SK-N-SH (cell line): ENCODE results near the gene DPH7. TPM values are rescaled to one million over a fixed set of nuclear protein-coding genes. Genes with fewer than 3 reads are reported as not detected.
A peak's percentile ranks its signal among the peaks of the same experiment; 100 is the strongest.

Source experiments
- CTCF ChIA-PET: fragments of 300-600, 350-600 bp; formaldehyde crosslinking; extraction: SDS; loops from one replicate; lab custom pipeline; 2021; lab: Yijun Ruan, JAX
- POLR2A ChIA-PET: fragments of 350-600 bp; sonication (Branson Sonifier 250); formaldehyde crosslinking; extraction: SDS; loops from one replicate; lab custom pipeline; 2020; ENCODE audit warnings: antibody characterized with exemption, inconsistent platforms; lab: Yijun Ruan, JAX
- DNase-seq: peaks from one replicate; pipeline ENCODE4 v3.0.0; 2012
- H2AFZ ChIP-seq: fragments of 200-600 bp; sonication (generic); 2 replicates; pipeline ENCODE4 v1.8.1; 2016; ENCODE audit warnings: antibody characterized with exemption, mild to moderate bottlenecking, low read depth
- H3F3A ChIP-seq: fragments of 200-600 bp; sonication (generic); replicated peaks from 2 replicates; pipeline ENCODE3; 2016; ENCODE audit warnings: antibody characterized with exemption, mild to moderate bottlenecking; ENCODE audit not compliant: insufficient read depth
- H3K27ac ChIP-seq, 2 experiments: fragments of 200-500 bp in 1 of 2; fragments of 200-600 bp in 1 of 2; sonication (Bioruptor generic) in 1 of 2; sonication (generic), shearing (Covaris generic) in 1 of 2; 2 replicates each; pipeline versions ENCODE4 v1.5.1 to v1.6.1; 2014 to 2016; ENCODE audit warnings: low read depth in 2 of 2, inconsistent platforms in 1 of 2, low read length in 1 of 2, mild to moderate bottlenecking in 1 of 2, mixed read lengths in 1 of 2
- H3K27me3 ChIP-seq: fragments of 200-600 bp; sonication (generic), shearing (Covaris generic); 2 replicates; pipeline ENCODE4 v1.6.1; 2016; ENCODE audit warnings: mixed run types; ENCODE audit not compliant: insufficient read depth
- H3K36me3 ChIP-seq, 2 experiments: fragments of 200-500 bp in 1 of 2; fragments of 200-600 bp in 1 of 2; sonication (Bioruptor generic) in 1 of 2; sonication (generic) in 1 of 2; replicated peaks in 1 of 2; 2 replicates each; pipeline versions ENCODE3 to v1.5.1; 2014 to 2016; ENCODE audit warnings: low read length in 1 of 2, mild to moderate bottlenecking in 1 of 2; ENCODE audit not compliant: insufficient read depth in 2 of 2, control insufficient read depth in 1 of 2
- H3K4me1 ChIP-seq, 2 experiments: fragments of 200-500 bp in 1 of 2; fragments of 200-600 bp in 1 of 2; sonication (Bioruptor generic) in 1 of 2; sonication (generic), shearing (Covaris generic) in 1 of 2; 2 replicates each; pipeline versions ENCODE4 v1.5.1 to v1.6.1; 2014 to 2016; ENCODE audit warnings: low read depth in 1 of 2, low read length in 1 of 2, mixed run types in 1 of 2; ENCODE audit not compliant: insufficient read depth in 2 of 2, control insufficient read depth in 1 of 2
- H3K4me2 ChIP-seq: fragments of 200-600 bp; sonication (generic), shearing (Covaris generic); 2 replicates; pipeline ENCODE4 v1.6.1; 2017; ENCODE audit warnings: mixed run types
- H3K4me3 ChIP-seq, 2 experiments: fragments of 200-500 bp in 1 of 2; fragments of 200-600 bp in 1 of 2; sonication (Bioruptor generic) in 1 of 2; sonication (generic), shearing (Covaris generic) in 1 of 2; 2 replicates each; pipeline versions ENCODE4 v1.5.1 to v1.8.1; 2014 to 2016; ENCODE audit warnings: low read depth in 2 of 2, inconsistent platforms in 1 of 2, low read length in 1 of 2, mild to moderate bottlenecking in 1 of 2, mixed read lengths in 1 of 2, moderate library complexity in 1 of 2
- H3K79me2 ChIP-seq: fragments of 200-600 bp; sonication (generic); 2 replicates; pipeline ENCODE4 v1.8.1; 2017; ENCODE audit warnings: mild to moderate bottlenecking; ENCODE audit not compliant: insufficient read depth
- H3K9ac ChIP-seq: fragments of 200-600 bp; sonication (generic); 2 replicates; pipeline ENCODE4 v1.6.1; 2017; ENCODE audit warnings: mixed run types
- H3K9me2 ChIP-seq: fragments of 200-600 bp; sonication (generic); 2 replicates; pipeline ENCODE4 v1.6.1; 2017; ENCODE audit warnings: mixed run types
- H3K9me3 ChIP-seq: fragments of 200-600 bp; sonication (generic); 2 replicates; pipeline ENCODE4 v1.6.1; 2017; ENCODE audit warnings: mixed run types, mild to moderate bottlenecking, moderate library complexity
- H4K20me1 ChIP-seq: fragments of 200-600 bp; sonication (generic); 2 replicates; pipeline ENCODE4 v1.6.1; 2017; ENCODE audit warnings: mild to moderate bottlenecking, mixed run types; ENCODE audit not compliant: insufficient read depth
- CHD2 ChIP-seq: fragments of 150-350 bp; IDR thresholded peaks from 2 replicates; pipeline ENCODE4 v1.6.1; 2018; ENCODE audit warnings: low read length; ENCODE audit not compliant: partially characterized antibody
- EP300 ChIP-seq, 2 experiments: IDR thresholded peaks; 2 replicates each; pipeline versions ENCODE4 v1.4.0 to v1.6.1; 2012; ENCODE audit warnings: borderline replicate concordance in 1 of 2, low read depth in 1 of 2, low read length in 1 of 2
- EZH2phosphoT487 ChIP-seq: fragments of 200-600 bp; sonication (generic); IDR thresholded peaks from 2 replicates; pipeline ENCODE4 v1.6.1; 2017; ENCODE audit warnings: low read depth, mixed run types, mild to moderate bottlenecking, antibody characterized with exemption, moderate library complexity, borderline replicate concordance
- FOSL2 ChIP-seq: IDR thresholded peaks from 2 replicates; pipeline ENCODE4 v1.4.0; 2012; ENCODE audit warnings: low read depth, mild to moderate bottlenecking, moderate library complexity, borderline replicate concordance
- FOXJ3 ChIP-seq: sonication (generic); formaldehyde crosslinking; IDR thresholded peaks from 2 replicates; pipeline ENCODE4 v1.5.1; 2020; ENCODE audit warnings: mild to moderate bottlenecking, missing genetic modification reagents
- GABPA ChIP-seq: IDR thresholded peaks from 2 replicates; pipeline ENCODE4 v1.4.0; 2012; ENCODE audit warnings: low read depth, mild to moderate bottlenecking
- JUND ChIP-seq: IDR thresholded peaks from 2 replicates; pipeline ENCODE4 v1.4.0; 2012
- MAX ChIP-seq: IDR thresholded peaks from 2 replicates; pipeline ENCODE4 v1.4.0; 2012; ENCODE audit warnings: low read depth
- NRF1 ChIP-seq: IDR thresholded peaks from 2 replicates; pipeline ENCODE4 v1.6.1; 2012; ENCODE audit warnings: low read depth, mild to moderate bottlenecking, low read length
- POLR2AphosphoS5 ChIP-seq: IDR thresholded peaks from 2 replicates; pipeline ENCODE4 v1.6.1; 2012; ENCODE audit warnings: low read depth, low read length
- REST ChIP-seq: IDR thresholded peaks from 2 replicates; pipeline ENCODE4 v1.6.1; 2012; ENCODE audit warnings: mild to moderate bottlenecking, low read depth, low read length, moderate library complexity
- RFX5 ChIP-seq: IDR thresholded peaks from 2 replicates; pipeline ENCODE4 v1.6.1; 2012; ENCODE audit warnings: mild to moderate bottlenecking, improper control_type of control experiment, low read length
- SMC3 ChIP-seq: IDR thresholded peaks from 2 replicates; pipeline ENCODE4 v1.6.1; 2012; ENCODE audit warnings: low read depth, low read length, improper control_type of control experiment
- TEAD4 ChIP-seq: IDR thresholded peaks from 2 replicates; pipeline ENCODE4 v1.4.0; 2012; ENCODE audit warnings: mild to moderate bottlenecking, borderline replicate concordance; ENCODE audit not compliant: insufficient read depth
- ZBTB33 ChIP-seq: IDR thresholded peaks from 2 replicates; pipeline ENCODE4 v1.4.0; 2012; ENCODE audit warnings: low read depth, borderline replicate concordance
- WGBS: methylation state at CpG from one replicate; pipeline ENCODE4 v1.1.6; 2017; ENCODE audit warnings: low lambda C conversion rate; 5-methylcytosine and 5-hydroxymethylcytosine counted together
- polyA plus RNA-seq, 3 experiments: library from polyadenylated mRNA; depleted of rRNA; stranded (reverse); fragments of >200 nt; gene quantifications; 2 replicates each; pipeline ENCODE4 v1.2.3, GENCODE V29; 2012
- TF ChIP-seq, protein P1 (sequence below): IDR thresholded peaks from 2 replicates; pipeline ENCODE4; 2012
- TF ChIP-seq, protein P2 (sequence below): fragments of 150-350 bp; IDR thresholded peaks from 2 replicates; pipeline ENCODE4 v1.6.1; 2016; ENCODE audit warnings: mild to moderate bottlenecking, low read depth, low read length

DPH7 gene
- polyA plus RNA-seq, 1 of the 3 experiments (the other 2 are of a cell fraction): 59.9 TPM

- peak; percentile 99 for DNase-seq
- H3K27me3 ChIP-seq: no peaks in the 10 kb centered on the region
- H3K79me2 ChIP-seq: peaks cover 36% of the 10 kb centered on the region
- peak within 1 kb of the TSS; percentile 73 for H3K9ac ChIP-seq
- peak within 1 kb of the TSS; percentile 92 for H3K4me2 ChIP-seq
- peaks cover 12% of the 10 kb centered on the region for H3F3A ChIP-seq
- no peaks in the 10 kb centered on the region for H3K36me3 ChIP-seq
- POLR2A ChIA-PET: interaction anchor here (0.7 to 1.0 kb wide), 2 partner anchors 12 to 14 kb away, joined by 3 to 7 read pairs; partner anchors contain the start of gene EHMT1
- no peak for TF ChIP-seq JUND
- TF ChIP-seq, protein P1, sequence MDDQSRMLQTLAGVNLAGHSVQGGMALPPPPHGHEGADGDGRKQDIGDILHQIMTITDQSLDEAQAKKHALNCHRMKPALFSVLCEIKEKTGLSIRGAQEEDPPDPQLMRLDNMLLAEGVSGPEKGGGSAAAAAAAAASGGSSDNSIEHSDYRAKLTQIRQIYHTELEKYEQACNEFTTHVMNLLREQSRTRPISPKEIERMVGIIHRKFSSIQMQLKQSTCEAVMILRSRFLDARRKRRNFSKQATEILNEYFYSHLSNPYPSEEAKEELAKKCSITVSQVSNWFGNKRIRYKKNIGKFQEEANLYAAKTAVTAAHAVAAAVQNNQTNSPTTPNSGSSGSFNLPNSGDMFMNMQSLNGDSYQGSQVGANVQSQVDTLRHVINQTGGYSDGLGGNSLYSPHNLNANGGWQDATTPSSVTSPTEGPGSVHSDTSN: no peak
- TF ChIP-seq SMC3: no peak
- TF ChIP-seq GABPA: no peak
- peak; percentile 49; the same call in 1 of the 2 replicates for TF ChIP-seq REST
- no peak for TF ChIP-seq ZBTB33
- TF ChIP-seq EZH2phosphoT487: no peak
- TF ChIP-seq FOSL2: no peak
- TF ChIP-seq POLR2AphosphoS5: no peak
- no peak for TF ChIP-seq FOXJ3 (CRISPR knock-in tag)
- TF ChIP-seq RFX5: no peak
- TF ChIP-seq CHD2: no peak
- TF ChIP-seq MAX: no peak
- TF ChIP-seq, protein P2, sequence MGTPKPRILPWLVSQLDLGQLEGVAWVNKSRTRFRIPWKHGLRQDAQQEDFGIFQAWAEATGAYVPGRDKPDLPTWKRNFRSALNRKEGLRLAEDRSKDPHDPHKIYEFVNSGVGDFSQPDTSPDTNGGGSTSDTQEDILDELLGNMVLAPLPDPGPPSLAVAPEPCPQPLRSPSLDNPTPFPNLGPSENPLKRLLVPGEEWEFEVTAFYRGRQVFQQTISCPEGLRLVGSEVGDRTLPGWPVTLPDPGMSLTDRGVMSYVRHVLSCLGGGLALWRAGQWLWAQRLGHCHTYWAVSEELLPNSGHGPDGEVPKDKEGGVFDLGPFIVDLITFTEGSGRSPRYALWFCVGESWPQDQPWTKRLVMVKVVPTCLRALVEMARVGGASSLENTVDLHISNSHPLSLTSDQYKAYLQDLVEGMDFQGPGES: no peak
- no peak for TF ChIP-seq TEAD4
- no peak for TF ChIP-seq EP300 (IDR thresholded peaks at IDR 0.05; ENCODE audit: borderline replicate concordance in 1 of 2, low read depth in 1 of 2, low read length in 1 of 2)
- TF ChIP-seq NRF1: peak; percentile 54
- 0 out of 2 replicates have a peak within 1 kb of the TSS, but pooled peaks have one; percentile 59 for H2AFZ ChIP-seq
- peak within 1 kb of the TSS in 1 of 2 experiments; percentile 64; a peak in 1 of 4 replicates for H3K27ac ChIP-seq
- H3K4me1 ChIP-seq: peaks cover 0 to 17% of the 10 kb centered on the region in 2 experiments; a peak in 1 of 4 replicates
- H3K4me3 ChIP-seq: peak within 1 kb of the TSS; percentile 71 to 76
- CTCF ChIA-PET: interaction anchor here (0.7 to 1.6 kb wide), 2 partner anchors 15 to 26 kb away, joined by 3 read pairs; partner anchors contain the start of gene ZMYND19
- no peaks in the 10 kb centered on the region; the same call in 1 of the 2 replicates for H4K20me1 ChIP-seq
- H3K9me2 ChIP-seq: no peaks in the 10 kb centered on the region
- WGBS: 1% methylated on average over 23 of the region's 111 CpGs
- H3K9me3 ChIP-seq: no peaks in the 10 kb centered on the region
These were observed 26.6 kb upstream of the DPH7 start, which contains the start of gene ARRDC1 for GRCh38 chr9:137605121-137606004. ARRDC1 (plus strand) TSS chr9:137605686; CDS start chr9:137605718, 32 bp downstream.
